SK-N-MC (cell line): ENCODE data around the gene GNG12.

Experiments used
- EZH2 ChIP-seq: fragments of 200-600 bp; sonication (generic); IDR thresholded peaks from one replicate; pipeline ENCODE4 v1.6.1; 2017; ENCODE audit warnings: antibody characterized with exemption
- POLR2AphosphoS5 ChIP-seq: IDR thresholded peaks from 2 replicates; pipeline ENCODE4 v1.6.1; 2012; ENCODE audit warnings: mild to moderate bottlenecking, low read depth, low read length, borderline replicate concordance

- TF ChIP-seq EZH2 = no peak
- TF ChIP-seq POLR2AphosphoS5 = no peak
These were observed 122.0 kb downstream of the GNG12 start for GRCh38 chr1:67711158-67711854.
